NCI-H2171 treated with DMSO at 0.1 percent for 48 hours (cell line): ENCODE measurements around the gene RAD21L1.
"Not testable (repeated sequence)": the region's sequence is repeated elsewhere in the genome, so short reads cannot be mapped to it uniquely, and the experiment has no call there.

Source experiments
- DNase-seq: peaks from one replicate; lab custom pipeline; 2025; lab: John Stamatoyannopoulos, UW

Gene RAD21L1

DNA sequence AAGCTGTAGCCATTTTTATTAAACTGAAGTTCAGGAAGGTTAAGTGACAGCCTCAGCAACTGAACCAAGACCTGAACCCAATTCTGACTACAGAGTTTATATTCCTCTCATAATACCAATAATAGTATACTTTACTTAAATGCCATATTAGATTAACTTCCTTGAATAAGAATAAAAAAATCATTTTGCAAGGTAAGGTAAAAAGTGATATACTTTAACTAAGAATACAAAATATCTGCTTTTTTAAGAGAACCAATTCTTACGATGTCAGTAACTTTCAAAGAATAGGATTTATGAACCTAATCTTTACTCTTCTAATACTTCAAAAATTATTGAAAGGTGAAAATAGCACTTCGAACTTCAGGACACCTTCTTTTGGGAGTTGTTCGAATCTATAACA lies 3.7 kb downstream of the RAD21L1 start:
- DNase-seq = no peak

DNA sequence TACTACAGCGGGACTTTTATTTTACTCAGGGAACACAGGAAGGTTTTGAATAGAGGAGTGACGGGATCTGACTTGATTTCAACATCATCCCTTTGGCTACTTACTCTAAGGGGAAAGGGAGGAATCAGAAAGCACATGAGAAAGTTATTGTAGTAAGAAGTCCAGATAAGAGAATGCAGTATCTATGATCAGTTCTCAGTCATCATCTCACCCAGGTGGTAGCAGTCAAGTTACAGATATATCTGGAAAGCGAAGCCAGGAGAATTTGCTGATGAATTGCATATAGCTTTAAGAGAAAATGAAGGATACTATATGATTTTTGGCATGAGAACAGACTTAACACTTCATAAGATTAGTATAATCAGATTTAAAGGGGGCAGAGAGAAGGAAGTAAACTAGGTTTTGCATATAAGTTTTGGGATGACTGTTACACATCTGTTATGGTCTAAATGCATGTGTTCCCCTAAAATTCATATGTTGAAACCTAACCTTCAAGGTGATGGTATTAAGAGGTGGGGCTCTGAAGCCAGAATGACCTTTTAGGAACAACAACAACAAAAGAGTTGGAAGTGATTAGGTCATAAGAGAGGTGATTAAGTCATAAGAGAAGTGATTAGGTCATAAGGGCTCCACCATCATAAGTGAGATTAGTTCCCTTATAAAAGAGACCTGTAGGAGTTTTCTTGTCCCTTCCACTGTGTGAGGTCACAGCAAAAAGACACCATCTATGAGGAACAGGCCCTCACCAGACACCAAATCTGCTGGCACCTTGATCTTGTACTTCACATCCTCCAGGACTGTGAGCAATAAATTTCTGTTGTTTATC lies 6.7 kb downstream of the RAD21L1 start:
- DNase-seq = no peak

DNA sequence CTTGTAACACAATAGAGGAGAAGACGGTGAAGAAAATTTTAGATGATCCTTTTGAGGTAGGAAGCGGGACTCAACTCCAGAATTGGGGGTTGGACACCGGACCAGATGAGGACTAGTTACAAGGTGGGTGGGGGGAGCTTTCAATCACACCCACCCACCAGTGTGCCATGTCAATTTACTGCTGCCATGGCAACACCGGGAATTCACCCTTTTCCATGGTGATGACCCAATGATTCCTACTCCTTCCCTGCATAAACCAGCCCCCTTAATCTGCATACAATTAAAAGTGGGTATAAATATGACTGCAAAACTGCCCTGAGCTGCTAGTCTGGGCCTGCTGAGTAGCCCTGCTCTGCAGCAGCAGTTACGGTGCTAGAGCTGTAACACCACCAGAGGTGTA lies 14.7 kb downstream of the RAD21L1 start:
- DNase-seq = no peak

DNA sequence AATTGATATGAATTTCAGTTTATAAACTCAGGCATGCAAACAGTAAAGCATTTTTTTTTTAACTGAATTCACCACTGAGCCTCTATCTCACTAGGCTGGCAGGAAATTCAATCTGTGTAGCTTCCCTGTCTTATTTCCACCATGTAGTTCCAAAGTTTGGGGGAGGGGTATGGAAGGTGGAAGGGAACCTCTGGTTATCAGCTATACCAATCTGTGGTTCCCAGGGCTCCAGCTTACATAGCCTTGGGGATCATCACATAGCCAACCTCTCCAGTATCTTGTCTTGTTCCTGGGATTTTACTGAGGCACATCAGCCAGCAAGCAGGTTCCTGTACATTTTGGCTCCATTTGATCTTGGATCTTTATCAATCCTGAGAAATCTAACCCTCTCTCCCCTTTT lies 15.6 kb downstream of the RAD21L1 start:
- DNase-seq = peak; percentile 17

DNA sequence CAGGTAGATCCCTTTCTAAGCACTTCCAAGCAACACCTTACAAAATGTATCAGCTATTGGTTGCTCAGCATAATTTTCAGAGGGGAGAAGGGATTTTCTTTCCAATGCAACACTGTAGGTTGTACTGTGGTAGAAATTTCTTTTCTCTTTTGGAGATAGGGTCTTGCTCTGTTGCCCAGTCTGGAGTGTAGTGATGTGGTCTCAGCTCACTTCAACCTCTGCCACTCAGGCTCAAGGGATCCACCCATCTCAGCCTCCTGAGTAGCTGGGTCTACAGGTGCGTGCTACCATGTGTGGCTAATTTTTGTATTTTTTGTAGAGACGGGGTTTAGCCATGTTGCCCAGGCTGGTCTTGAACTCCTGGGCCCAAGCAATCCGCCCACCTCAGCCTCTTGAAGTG lies 16.3 kb downstream of the RAD21L1 start:
- DNase-seq = no peak

DNA sequence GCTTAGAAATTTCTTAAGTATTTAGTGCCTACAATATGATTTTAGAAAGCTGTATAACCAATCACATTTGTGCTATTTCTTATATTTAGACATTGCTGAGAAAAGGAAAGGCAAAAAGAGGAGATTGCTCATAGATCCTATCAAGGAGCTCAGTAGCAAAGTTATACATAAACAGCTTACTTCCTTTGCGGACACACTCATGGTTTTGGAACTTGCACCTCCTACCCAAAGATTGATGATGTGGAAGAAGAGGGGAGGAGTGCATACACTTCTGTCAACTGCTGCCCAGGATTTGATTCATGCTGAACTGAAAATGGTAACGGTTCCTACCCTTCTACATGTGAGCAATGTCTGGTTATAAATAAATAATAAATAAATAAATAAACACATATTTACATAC lies 16.7 kb downstream of the RAD21L1 start:
- DNase-seq = no peak

DNA sequence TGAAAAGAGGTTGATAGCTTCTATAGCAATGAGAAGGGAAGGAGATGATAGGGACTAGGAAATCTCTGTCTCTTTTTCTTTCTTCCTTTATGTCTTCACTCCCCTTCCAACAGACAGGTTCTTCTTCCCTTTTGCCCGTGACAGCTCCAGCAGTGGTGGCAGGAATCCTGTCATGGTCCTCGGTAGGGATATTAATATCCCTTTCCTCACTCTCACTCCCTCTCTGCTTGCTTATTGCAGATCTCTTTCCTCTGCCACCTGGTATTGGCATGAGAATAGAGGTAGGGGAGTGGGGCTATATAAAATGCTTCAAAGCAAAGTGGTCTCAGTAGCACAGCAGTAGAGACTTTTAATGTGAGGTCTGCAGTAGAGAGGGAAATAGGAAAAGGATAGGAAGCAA lies 19.7 kb downstream of the RAD21L1 start:
- no peak for DNase-seq

DNA sequence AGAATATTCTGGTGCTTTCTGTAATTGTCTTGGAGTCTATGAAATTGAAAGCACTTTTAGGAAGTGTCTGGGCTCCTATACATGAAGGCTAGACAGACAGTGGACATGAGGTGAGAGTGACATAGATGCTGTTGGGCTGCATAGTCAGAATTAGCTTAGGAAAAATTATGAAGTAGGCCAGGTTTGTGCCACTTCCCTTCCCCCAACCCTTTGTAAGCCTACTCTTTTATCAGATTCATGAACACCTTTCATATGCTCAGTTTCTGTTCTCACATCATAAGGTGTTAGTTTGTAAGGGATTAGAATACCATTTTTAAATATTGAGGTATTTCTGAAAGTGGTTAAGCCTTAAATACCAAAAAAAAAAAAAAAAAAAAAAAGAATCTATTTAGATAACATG lies 21.8 kb downstream of the RAD21L1 start:
- DNase-seq = no peak

DNA sequence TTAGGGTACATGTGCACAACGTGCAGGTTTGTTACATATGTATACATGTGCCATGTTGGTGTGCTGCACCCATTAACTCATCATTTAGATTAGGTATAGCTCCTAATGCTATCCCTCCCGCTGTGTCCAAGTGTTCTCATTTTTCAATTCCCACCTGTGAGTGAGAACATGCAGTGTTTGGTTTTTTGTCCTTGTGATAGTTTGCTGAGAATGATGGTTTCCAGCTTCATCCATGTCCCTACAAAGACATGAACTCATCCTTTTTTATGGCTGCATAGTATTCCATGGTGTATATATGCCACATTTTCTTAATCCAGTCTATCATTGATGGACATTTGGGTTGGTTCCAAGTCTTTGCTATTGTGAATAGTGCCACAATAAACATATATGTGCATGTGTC lies 24.4 kb downstream of the RAD21L1 start:
- not testable (repeated sequence) for DNase-seq

DNA sequence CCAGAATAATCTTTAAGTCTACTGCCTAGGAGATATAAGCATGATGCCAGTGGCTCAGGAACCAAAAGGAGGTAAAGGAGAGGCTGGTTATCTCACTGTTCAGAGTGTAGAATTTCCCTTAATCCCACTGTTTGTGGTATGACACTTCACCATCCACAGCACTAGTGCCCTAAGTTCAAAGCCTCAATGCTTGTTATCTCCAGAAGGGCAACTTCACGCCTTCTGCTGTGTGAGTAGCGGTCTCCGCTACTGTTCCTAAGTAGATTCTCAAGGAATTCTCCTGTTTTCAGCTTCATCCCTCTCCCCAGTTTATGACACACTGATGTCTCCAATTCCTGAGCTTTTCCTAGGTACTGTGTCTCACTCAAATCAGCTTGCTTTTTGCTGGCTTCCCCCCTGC lies 26.6 kb downstream of the RAD21L1 start:
- DNase-seq = no peak

DNA sequence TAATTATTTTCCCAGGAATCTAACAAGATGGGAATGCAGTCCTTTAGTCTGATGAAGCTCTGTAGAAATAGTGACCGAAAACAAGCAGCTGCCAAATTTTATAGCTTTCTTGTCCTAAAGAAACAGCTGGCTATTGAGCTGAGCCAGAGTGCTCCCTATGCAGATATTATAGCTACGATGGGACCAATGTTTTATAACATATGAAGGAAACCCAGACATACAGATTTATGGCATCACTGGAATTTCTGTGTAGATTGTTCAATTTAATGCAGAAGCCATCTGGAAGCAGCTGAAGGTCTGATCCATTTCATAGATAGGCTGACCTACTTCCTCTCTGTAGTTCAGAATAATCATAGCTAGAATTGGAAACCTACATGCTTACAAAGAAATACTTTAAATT lies 28.4 kb downstream of the RAD21L1 start:
- no peak for DNase-seq

DNA sequence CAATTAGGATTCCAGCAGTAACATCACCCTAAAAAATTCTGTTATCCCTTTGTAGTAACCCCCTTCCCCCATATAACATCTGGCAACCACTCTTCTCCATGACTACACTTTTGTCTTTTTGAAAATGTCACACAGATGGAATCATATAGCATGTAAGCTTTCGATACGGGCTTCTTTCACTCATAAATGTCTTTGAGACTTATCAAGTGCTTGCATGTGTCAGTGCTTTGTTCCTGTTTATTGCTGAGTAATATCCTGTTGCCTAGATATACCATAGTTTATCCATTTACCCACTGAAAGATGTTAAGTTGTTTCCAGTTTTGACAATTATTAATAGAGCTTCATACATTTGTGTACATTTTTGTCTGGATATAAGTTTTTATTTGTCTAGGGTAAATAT lies 29.8 kb downstream of the RAD21L1 start:
- DNase-seq = no peak

DNA sequence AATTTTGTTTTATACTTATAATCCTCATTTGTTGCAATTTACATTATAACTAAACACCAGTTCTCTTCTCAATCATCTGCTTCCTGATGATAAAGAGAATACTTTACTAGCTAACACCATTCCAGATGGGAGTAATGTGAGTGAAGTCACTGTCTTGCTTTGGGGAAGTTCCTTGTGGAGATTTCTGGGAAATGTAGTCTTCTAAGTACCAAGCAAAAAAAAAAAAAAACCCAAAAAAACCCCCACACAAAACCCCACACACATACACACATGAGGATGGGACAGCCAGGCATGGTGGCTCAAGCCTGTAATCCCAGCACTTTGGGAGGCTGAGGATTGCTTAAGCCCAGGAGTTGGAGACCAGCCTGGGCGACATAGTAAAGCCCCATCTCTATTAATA lies 38.0 kb downstream of the RAD21L1 start:
- peak; percentile 31 for DNase-seq

DNA sequence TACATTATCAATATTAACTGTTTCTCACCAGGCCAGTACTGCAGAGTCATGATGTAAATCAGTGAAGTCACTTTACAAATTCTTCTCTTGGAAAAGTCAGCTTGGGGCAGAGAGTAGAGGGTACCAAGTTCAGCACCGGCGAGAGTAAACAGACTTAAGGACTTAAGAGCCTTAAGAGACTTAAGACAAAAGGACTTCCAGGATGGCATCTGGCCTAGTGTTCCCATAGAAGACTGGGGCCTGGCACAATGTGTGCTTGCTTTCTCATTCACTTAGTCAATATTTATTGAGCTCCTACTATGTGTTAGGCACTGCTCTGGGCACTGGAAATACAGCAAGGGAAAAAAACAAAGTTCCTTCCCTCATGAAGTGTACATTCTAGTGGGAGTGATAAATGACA lies 38.9 kb downstream of the RAD21L1 start:
- DNase-seq = no peak

DNA sequence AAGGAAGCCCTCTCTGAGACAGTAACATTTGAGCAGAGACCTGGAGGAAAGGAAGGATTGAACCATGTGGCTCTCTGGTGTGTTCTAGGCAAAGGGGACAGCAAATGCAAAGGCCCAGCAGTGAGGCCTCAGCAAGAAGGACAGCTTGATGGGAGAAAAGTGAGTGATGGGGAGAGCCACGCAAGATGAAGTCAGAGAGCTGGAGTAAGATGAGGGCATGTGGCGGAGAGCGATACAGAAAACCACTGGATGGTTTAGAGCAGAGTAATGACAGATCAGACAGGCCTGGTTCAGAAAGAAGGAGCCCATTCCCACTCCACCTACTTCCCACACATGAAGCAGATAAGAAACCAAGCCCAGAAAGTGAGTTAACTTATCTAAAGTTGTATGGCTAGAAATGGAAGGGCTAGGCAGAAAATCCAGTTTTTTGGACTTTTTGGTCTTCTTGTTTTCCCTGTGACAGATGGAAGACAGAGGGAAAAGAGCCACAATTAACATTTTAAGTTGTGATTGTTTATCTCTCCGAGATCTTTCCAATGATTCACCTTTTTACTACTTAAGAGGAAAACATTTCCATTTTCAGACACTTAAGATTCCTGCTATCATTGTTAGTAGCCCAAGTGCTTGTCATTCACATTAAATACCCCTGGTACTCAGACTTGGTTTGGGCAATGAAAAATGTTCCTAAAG lies 39.5 kb downstream of the RAD21L1 start:
- no peak for DNase-seq

DNA sequence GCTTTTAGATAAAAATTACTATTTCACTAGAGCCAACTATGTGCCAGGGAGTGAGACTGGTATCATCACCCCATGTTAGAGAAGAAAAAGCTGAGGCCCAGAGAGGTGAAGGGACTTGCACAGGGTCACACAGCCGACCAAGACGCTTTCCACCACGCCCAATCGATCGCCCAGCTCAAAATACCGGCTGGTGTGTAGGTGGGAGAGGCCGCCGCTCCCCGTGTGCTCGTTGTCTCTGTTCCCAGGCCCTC lies 40.0 kb downstream of the RAD21L1 start:
- DNase-seq = no peak

DNA sequence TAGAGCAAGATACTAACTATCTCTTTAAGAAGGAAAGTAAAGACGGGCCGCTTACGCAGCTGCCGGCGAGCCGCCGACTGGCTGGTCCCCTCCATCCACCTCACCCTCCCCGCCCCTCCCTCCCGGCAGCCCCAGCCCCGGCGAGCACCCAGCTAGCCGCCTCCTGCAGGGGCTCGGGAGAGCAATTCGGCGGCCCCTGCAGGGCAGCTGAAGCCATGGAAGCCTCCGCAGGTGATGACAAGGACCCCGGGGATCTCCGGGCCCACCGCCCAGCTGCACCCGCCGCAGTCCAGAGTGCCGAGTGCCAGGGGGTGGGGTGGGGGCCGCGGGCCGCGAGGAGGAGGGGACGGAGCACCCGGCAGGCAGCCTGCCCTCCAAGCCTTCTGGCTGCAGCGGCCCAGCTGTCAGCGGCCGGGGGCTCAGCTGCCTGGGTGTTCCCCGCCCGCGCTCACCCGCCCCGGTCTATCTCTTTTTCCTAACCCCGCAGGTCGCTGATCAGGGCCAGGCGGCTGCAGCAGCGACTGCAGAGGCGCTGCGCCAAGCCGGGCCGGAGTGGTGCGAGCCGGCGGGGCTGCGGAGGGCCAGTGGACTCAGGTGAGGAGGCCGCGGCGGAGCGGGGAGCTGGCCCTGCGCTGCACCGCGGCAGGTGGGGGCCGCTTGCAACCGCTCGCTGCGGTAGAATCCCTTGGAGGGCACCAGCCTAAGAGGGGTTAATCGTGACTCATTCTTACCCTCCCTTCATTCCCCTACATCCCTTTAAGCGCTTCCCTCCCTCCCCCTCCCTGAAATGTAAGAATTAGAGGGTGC lies 40.5 kb downstream of the RAD21L1 start, which contains the start of gene SNPH:
TSS of gene SNPH (plus strand) at position 128 of the 807 bp plus-strand sequence. CDS start 29,946 bp downstream, outside the sequence.
- DNase-seq = peak; percentile 80

DNA sequence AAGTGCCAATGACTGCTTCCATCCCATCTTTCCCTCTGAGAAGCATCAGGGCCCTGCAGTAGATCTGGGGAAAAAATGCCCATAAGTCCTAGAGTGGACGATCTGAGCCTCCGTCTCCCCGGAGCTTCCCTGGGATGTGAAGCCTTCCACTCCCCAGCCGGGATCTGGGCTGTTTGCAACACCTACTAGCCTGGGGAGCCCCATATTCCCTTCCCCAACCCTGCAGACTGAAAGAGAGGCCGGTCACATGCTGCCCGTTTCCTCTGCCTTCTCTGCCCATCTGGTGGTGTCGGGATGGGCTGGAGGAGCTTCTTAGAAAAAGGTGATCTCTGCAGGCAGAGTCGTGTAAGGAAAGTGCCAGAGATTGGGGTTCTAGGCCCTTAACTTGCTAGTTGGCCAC lies 41.3 kb downstream of the RAD21L1 start:
- no peak for DNase-seq

DNA sequence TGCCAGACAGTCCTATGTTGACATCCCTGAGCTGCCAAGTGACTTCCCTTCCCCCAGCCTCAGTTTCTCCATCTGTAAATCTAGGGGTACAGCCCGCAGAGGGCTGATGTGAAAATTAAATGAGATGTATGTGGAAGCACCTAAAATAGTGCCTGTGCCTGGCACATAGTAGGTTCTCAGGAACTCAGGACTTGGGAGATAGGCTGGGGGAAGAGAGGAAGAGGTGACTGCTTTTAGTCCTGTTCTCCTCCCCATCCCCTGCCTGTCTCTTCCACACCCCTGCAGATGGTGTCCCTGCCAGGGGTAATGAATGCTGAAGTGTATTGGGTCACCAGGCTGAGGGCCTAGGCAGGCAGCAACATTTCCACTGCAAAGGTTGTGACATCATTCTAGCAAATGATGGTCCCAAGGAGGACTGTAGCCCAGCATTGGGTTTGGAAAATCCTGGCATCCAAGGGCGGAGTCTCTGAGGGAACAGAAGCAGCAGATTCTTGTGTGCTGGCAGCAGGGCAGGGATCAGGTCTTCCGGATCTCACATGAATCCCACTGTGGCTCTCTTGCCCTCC lies 42.0 kb downstream of the RAD21L1 start:
- no peak for DNase-seq

DNA sequence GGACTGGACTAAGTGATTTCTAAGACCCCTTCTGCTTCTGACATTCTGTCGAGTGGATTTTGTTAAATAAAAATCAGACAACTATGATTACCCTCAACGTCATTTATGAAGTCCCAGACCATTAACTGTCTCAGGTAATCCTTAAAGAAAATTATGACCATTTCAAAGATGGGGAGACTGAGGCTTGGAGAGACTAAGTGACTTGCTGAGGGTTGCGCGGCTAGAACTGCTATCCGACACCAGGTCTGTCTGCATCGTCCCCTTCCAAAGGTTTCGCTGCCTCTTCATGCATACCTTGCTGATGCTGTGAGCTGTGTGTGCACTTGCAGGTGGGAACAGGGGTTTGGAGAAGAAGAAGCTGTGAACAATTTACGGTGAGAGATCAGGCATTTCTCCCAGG lies 43.4 kb downstream of the RAD21L1 start:
- DNase-seq = no peak

DNA sequence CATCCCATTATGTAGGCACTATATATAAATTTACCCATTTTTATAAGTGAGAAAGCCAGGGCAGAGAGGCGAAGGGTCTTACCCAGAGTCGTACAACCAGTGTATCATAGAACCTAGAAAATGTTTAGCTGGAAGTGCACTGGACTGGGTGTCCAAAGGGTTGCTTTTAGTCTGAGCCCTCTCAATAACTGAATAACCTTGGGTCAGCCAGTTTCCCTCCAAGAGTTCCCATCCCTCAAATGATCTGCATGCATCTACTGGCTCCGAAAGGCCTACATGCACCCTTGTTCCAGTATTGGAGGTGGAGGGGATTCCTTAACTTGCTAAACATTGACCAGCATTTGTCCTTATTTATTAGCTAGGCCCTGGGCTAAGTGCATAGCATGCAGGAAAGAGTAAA lies 44.0 kb downstream of the RAD21L1 start:
- no peak for DNase-seq

DNA sequence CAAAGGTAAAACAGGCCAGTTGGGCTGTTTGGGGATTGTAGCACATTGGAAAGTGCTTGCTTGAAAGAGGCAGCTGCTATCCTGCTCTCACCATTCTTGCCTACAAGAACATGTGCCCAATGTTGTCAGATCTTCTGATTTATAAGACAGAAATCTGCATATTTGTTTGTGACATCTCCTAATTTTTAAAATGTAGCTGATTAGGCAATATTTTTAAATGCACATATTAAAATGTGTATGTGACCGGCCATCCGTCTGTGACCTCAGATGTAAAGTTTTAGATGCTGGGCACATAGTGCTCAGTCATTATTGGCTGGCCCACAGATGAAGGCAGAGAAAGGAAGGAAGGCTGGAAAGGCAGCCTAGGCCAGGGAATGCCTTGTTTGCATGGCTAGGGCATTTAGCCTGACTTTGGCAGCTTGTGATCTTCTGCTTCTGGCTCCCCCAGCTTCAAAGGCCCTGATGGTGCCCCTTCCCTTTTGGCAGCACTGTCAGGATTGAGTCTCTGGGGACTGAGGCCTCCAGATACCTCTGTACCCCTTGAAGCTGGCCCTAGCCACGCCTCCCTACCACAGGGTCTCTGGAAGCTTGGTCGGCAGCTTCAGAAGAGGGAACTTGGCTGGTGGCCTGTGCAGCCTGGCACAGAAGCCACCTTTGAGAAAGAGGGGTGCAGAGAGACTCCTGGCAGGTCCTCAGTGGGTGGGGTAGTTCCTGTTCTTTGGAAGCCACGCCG lies 46.7 kb downstream of the RAD21L1 start:
- no peak for DNase-seq
